Right hindlimb (tissue), 1 donor: Measurements from ENCODE around the gene ANTKMT.

ENCODE experiments used
- DNase-seq: peaks from one replicate; pipeline ENCODE4 v3.0.0-alpha.2; 2018

Gene ANTKMT

GRCh38 chr16:715477-716199 lies 5.3 kb upstream of the ANTKMT start:
- DNase-seq = no peak

GRCh38 chr16:716200-716568 lies 4.8 kb upstream of the ANTKMT start:
- peak; percentile 65 for DNase-seq

- no peak for DNase-seq
Measured at GRCh38 chr16:716768-717325, 4.1 kb upstream of the ANTKMT start.

- DNase-seq = no peak
Measured at GRCh38 chr16:717450-718245, 3.3 kb upstream of the ANTKMT start.

GRCh38 chr16:718389-718788 lies 2.6 kb upstream of the ANTKMT start:
- DNase-seq = no peak

GRCh38 chr16:718922-719321 lies 2.0 kb upstream of the ANTKMT start:
- DNase-seq = no peak

GRCh38 chr16:719815-720446 lies 1.0 kb upstream of the ANTKMT start:
- no peak for DNase-seq

GRCh38 chr16:720447-720989 lies 428 bp upstream of the ANTKMT start:
- peak; percentile 87 for DNase-seq

- no peak for DNase-seq
Measured at GRCh38 chr16:721765-722540, 1.0 kb downstream of the ANTKMT start.

- no peak for DNase-seq
Measured at GRCh38 chr16:722835-723633, 2.1 kb downstream of the ANTKMT start.

GRCh38 chr16:723695-724094 lies 2.7 kb downstream of the ANTKMT start:
- DNase-seq = no peak

GRCh38 chr16:724188-725040 lies 3.5 kb downstream of the ANTKMT start:
- no peak for DNase-seq

- DNase-seq = no peak
Measured at GRCh38 chr16:725041-725376, 4.1 kb downstream of the ANTKMT start.

GRCh38 chr16:725463-726187 lies 4.7 kb downstream of the ANTKMT start:
- DNase-seq = no peak

- no peak for DNase-seq
Measured at GRCh38 chr16:726188-726437, 5.2 kb downstream of the ANTKMT start.

- DNase-seq = peak; percentile 63
Measured at GRCh38 chr16:726438-727290, 5.7 kb downstream of the ANTKMT start, which contains the start of the genes CCDC78 and HAGHL. CCDC78 (minus strand) TSS chr16:726443; CDS start chr16:726367, 76 bp downstream. HAGHL (plus strand) TSS chr16:727106; CDS start chr16:727510, 404 bp downstream.

- DNase-seq = no peak
Measured at GRCh38 chr16:727291-727977, 6.5 kb downstream of the ANTKMT start.

- DNase-seq = peak; percentile 72
Measured at GRCh38 chr16:728131-728889, 7.4 kb downstream of the ANTKMT start.
